B cell (primary cell): ENCODE measurements around the gene MICALL2.

Experiments
- EZH2 ChIP-seq: IDR thresholded peaks from 2 replicates; pipeline ENCODE4 v1.6.1; 2012; ENCODE audit warnings: borderline replicate concordance, low read depth, mild to moderate bottlenecking, moderate library complexity, low read length; ENCODE audit not compliant: insufficient read depth, poor library complexity, severe bottlenecking
- TF ChIP-seq, protein P1 (sequence below): fragments of 200-600 bp; IDR thresholded peaks from one replicate; pipeline ENCODE4 v1.8.0; 2022; ENCODE audit warnings: antibody characterized with exemption, mild to moderate bottlenecking

DNA sequence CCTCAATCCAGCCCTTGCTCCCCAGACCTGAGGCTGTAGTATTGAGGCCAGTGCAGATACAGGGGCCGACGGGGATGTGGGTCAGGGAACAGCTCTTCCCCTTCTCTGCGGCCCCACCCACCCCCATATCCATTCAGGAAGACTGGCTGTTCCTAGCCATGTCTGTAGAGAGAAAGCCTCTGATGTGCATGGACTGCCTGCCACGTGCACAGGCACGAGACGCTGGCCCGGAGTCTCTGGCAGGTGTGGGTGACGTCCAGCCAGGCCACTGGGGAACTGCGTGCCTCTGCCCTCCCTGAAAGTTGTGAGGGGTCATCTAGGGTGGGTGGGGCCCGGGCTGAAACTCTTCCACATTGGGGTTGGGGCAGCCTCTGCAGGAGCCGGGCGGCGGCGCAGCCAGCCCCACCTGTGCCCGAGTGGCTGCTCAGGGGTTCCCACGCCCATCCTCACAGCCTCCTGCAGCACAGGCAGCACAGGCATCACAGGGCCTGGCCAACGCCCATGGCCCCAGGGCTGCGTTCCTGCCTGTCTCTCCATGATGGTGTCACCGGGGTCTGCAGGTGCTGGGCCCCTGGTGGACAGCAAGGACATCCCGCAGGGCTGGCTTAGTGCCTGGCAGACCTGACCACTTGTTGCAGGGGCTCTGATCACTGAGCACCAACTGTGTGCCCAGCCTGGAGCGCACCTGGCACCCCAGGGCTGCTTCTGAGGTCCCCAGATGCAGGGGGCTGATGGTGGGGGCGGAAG lies 27.5 kb downstream of the MICALL2 start:
- TF ChIP-seq EZH2 = no peak
- TF ChIP-seq, protein P1, sequence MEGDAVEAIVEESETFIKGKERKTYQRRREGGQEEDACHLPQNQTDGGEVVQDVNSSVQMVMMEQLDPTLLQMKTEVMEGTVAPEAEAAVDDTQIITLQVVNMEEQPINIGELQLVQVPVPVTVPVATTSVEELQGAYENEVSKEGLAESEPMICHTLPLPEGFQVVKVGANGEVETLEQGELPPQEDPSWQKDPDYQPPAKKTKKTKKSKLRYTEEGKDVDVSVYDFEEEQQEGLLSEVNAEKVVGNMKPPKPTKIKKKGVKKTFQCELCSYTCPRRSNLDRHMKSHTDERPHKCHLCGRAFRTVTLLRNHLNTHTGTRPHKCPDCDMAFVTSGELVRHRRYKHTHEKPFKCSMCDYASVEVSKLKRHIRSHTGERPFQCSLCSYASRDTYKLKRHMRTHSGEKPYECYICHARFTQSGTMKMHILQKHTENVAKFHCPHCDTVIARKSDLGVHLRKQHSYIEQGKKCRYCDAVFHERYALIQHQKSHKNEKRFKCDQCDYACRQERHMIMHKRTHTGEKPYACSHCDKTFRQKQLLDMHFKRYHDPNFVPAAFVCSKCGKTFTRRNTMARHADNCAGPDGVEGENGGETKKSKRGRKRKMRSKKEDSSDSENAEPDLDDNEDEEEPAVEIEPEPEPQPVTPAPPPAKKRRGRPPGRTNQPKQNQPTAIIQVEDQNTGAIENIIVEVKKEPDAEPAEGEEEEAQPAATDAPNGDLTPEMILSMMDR = no peak
